T1000 (cell line): ENCODE results near the gene NOTCH1.

ENCODE experiments used
- DNase-seq: peaks from one replicate; lab custom pipeline; 2025; ENCODE audit warnings: mixed read lengths; lab: John Stamatoyannopoulos, UW

Gene NOTCH1

DNA sequence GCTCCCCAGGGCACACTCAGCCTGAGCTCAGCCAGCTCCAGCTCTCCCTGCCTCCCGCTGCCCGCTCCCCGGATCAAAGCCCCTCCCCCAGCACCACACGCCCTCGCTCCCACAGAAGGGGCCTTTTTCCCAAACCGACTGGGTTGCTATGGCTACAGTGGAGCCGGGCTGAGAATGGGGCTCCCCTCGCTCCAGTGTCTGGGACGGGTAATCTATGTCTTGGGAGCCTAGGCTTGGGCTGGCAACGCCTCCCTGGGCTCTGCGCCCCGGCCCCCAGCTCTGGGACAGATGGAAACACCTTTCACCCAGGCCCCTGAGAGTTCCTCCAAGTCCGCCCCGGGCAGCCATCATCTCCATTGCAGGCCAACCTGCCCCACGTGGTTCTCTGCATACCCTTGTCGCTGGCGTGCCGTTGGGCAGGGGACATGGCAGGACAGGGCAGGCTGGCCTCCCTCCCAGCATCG is 29.6 kb downstream of the NOTCH1 start:
- no peak for DNase-seq

- no peak for DNase-seq
Observed at GRCh38 chr9:136515276-136515675, 30.6 kb downstream of the NOTCH1 start.

DNA sequence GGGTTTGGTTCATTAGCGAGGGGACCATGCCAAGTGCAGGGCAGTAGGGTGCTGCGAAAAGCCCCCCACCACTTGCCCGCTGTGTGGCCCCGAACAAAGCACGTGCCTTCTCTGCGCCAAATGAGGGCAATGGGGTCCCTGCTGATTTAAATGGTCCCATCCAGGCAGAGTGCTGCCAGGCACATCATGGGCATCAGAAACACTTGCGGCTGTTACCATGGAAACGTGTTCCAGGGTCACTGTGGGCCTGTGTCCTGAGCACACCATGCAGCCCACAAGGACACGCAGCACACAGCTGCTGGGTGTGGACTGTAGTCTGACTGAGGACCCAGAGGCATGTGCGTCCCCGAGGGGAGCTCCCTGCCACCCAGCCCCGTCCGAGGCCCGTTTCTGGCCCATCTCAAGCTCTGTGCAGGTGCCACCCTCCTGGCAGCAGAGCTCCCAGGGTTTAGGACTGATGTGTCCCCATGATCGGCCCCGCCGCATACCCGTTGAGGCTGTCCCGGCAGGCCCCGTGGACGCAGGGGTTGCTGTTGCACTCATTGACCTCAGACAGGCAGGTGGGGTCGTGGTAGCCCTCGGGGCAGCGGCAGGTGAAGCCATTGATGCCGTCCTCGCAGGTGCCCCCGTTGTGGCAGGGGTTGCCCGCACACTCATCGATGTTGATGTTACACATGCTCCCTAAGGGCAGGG is 31.7 kb downstream of the NOTCH1 start:
- DNase-seq = no peak

GRCh38 chr9:136513191-136513590 is 32.7 kb downstream of the NOTCH1 start:
- DNase-seq = no peak

DNA sequence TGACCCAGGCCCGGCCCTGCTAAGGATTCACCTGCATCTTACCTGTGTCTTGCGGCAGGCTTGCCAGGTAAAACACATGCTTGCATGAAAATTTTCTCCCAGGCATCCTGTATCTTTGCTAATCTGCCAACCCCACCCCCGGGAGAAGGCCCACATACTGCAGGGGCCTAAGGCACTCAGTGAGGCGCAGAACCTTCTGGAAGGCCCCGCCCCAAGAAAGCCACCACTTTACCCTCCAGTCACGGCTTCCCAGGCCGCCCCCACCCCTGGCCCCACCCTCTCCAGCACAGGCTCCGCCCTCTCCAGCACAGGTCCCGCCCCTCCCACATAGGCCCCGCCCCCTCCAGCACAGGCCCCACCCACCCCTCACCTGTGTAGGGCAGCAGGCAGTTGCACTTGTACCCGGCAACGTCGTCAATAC is 33.2 kb downstream of the NOTCH1 start:
- DNase-seq = no peak

- DNase-seq = no peak
Observed at GRCh38 chr9:136511670-136512592, 33.9 kb downstream of the NOTCH1 start.

DNA sequence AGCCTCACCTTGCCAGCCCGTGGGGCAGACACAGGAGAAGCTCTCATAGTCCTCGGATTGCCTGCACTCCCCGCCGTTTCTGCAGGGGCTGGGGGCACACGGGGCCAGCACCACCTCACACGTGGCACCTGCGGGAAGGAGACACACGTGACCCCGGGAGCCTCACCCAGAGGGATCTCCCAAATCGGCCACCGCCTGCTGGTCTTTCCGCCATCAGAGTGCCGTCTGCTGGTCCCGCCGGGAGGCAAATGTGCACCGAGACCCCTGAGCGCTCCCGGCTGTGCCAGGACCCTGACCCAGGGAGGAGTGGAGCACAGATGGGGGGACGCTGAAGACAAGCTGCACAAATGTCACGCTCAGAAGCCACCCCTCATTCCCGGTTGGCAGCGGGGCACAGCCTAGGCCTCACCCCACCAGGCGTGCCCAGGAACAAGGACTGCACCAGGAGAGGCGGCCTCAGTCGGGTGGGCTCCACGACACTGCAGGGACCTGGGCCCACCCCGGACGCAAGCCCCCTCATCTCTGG is 34.6 kb downstream of the NOTCH1 start:
- DNase-seq = no peak

GRCh38 chr9:136510561-136510960 is 35.3 kb downstream of the NOTCH1 start:
- no peak for DNase-seq

DNA sequence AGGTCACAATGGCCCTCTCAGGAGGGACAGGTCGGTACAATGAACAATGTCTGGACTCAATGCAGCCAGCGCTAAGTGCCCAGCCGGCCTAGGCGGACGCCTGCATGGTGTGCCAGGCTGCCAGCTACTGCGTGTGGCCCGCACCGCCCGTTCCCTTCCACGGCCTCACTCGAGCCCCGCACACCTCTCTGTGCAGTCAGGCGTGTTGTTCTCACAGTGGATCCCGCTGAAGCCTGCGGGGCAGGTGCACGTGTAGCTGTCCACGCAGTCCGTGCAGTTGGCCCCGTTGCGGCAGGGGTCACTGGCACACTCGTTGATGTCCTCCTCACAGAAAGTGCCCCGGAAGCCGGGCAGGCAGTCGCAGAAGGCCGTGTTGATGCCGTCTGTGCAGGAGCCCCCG is 36.3 kb downstream of the NOTCH1 start:
- DNase-seq = no peak

- DNase-seq = no peak
Observed at GRCh38 chr9:136508729-136509500, 36.9 kb downstream of the NOTCH1 start.

- no peak for DNase-seq
Observed at GRCh38 chr9:136507992-136508375, 37.9 kb downstream of the NOTCH1 start.

- DNase-seq = no peak
Observed at GRCh38 chr9:136507221-136507991, 38.4 kb downstream of the NOTCH1 start.

DNA sequence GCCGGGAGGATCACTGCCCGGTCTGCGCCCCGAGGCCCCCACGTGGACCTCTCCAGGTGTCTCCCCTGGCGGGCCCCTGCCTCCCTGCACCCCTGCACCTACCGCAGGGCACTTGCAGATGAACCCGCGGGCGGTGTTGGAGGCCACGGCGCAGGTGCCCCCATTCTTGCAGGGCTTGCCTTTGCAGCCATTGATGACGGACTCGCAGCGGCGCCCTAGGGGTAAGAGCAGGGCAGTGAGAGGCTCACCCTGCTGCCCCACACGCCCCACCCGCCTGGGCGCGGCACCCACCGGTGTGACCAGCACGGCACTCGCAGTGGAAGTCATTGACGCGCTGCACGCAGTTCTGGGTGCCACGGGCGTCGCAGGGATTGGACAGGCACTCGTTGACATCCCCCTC is 39.4 kb downstream of the NOTCH1 start:
- DNase-seq = no peak

DNA sequence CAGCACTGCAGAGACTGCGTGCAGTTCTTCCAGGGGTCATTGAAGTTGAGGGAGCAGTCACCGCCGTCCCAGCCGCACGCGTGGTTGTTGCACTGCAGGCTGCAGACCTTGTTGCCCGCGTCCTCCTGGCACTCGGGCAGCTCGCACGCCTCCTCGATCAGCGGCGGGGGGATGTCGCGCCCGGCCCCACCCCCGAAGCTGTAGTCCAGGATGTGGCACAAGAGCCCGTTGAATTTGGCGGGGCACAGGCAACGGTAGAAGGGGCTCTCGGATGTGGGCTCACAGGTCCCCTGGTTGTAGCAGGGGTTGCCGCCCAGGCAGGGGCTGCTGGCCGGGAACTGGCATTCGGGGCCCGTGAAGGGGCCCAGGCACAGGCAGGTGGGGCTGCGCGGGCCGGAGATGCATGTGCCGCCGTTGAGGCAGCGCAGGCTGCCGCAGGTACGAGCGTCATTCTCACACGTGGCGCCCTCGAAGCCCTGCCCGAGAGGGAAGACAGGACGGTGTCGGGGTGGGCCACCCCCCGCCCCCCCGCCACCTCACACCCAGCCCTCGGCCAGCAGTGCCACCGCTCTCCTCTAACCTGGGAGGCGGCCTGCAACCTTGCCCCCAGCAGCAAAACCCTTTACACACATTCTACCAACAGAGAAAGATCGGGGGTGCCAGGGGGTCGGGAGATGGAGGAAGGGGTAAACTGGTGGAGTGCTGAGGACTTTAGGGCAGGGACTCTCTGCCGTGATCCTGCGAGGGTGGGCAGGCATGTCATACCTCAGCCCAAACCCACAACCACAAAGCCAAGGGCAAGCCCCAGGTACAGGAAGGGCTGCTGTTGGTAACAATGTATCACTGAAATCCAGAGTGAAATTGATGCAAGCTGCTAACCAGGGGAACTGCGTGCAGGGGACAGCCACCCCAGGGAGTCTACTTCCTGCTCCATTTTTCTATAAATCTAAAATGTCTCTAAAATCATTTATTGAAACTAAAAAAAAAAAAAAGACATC is 40.1 kb downstream of the NOTCH1 start:
- no peak for DNase-seq

DNA sequence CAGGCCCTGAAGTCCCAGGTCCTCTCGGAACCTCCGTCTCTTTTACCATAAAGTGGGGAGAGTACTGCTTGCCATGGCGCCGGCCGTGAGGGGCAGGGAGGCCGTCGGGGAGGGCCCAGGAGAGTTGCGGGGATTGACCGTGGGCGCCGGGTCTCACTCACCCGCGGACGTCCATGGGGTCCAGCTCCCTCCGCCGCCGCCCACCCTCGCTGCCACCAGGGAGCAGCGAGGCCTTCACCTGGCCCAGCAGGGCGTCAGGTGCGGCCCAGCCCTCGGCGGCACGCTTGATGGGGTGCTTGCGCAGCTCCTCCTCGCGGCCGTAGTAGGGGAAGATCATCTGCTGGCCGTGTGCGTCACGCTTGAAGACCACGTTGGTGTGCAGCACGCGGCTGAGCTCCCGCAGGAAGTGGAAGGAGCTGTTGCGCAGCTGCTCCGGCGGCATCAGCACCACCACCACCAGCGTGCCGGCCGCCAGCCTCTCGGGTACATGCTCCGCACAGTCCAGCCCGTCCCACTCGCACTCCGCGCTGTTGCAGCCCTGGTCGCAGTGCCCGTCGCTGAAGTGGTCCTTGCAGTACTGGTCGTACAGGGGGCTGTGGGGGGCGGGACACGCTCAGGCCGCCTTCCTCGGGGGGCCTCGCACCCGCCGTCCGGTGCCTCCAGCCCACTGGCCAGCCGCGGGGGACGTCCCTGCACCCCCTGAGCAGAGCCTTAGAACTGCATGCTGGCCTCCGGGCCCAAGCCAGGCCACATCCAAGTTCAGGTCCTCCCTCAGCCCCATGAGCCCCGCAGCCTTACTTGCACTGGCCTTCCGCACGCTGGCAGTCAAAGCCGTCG is 41.1 kb downstream of the NOTCH1 start:
- DNase-seq = no peak

DNA sequence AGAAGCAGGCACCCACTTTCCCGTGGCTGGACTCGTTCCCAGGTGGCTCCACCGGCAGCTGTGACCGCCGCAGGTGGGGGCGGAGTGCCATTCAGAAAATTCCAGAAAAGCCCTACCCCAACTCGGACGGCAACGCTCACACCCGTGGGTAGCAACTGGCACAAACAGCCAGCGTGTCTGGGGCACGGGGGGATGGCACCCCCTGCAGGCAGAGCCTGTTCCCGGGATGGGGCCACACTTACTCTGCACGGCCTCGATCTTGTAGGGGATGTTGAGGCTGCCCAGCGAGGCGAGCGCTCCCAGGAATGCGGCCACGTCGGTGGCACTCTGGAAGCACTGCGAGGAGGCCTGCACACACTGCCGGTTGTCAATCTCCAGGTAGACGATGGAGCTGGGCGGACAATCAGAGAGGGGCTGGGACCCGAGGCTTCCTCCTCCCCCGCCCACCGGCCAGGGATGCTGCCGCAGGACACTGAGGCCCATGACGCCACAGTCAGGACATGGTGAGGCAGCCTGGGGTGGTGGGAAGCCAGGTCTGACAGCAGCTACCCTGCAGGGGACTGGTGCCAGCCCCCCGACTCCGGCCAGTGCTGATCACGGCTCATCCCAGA is 42.8 kb downstream of the NOTCH1 start:
- DNase-seq = no peak

DNA sequence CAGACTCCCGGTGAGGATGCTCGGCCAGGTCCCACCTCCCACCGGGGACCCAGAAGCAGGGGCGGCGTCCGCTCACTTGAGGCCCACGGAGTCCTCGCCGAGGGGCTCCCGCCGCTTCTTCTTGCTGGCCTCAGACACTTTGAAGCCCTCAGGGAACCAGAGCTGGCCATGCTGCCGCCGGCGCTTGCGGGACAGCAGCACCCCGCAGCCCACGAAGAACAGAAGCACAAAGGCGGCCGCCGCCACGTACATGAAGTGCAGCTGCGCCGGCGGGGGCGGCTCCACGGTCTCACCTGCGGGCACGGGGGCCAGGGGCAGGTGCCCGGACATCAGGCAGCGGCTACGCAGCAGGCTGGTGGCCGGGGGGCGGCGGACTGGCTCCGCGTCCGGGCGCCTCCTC is 43.7 kb downstream of the NOTCH1 start:
- no peak for DNase-seq

DNA sequence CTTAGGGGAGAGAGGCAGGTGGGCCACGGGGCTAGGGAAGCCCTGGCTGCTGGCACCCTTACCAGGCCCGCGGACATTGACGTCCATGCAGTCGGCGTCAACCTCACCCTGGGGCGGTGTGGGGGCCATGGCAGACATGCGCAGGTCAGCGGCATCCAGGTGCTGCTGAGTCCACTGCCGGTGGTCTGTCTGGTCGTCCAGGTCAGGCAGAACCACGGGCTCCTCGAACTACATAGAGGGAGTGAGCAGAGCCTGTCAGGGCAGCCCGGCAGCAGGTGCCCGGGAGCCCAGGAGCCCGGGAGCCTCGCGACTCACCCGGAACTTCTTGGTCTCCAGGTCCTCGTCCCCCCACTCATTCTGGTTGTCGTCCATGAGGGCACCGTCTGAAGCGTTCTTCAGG is 44.2 kb downstream of the NOTCH1 start:
- DNase-seq = no peak
